Measurements from ENCODE around the gene RDH8.

The RDH8 gene

GRCh38 chr19:10027158-10027997 is 14.1 kb downstream of the RDH8 start (continued):
- TF ChIP-seq ZNF16 (tag by site-specific recombination; IDR thresholded peaks at IDR 0.05; ENCODE audit: low read depth) (no peak), MEIS1 (CRISPR knock-in tag; IDR thresholded peaks at IDR 0.05; ENCODE audit: borderline replicate concordance) (no peak), ZNF76 (tag by site-specific recombination; IDR thresholded peaks at IDR 0.05; ENCODE audit: borderline replicate concordance, low read depth) (peak; percentile 47; the same call in 1 of the 2 replicates), YY1 (tag by site-specific recombination; IDR thresholded peaks at IDR 0.05) (no peak; the same call in 1 of the 2 replicates), TRIM28 (IDR thresholded peaks at IDR 0.05; ENCODE audit: borderline replicate concordance, low read length) (no peak), ZNF19 (tag by site-specific recombination; IDR thresholded peaks at IDR 0.05; ENCODE audit: low read depth) (no peak), ZNF341 (tag by site-specific recombination; IDR thresholded peaks at IDR 0.05; ENCODE audit: low read depth) (peak; percentile 94), ZNF558 (tag by site-specific recombination; IDR thresholded peaks at IDR 0.05) (no peak), GFI1B (tag by site-specific recombination; IDR thresholded peaks at IDR 0.05) (no peak), ZNF645 (tag by site-specific recombination; IDR thresholded peaks at IDR 0.05) (no peak), ZNF837 (tag by site-specific recombination; IDR thresholded peaks at IDR 0.05) (no peak), BCL6B (tag by site-specific recombination; IDR thresholded peaks at IDR 0.05) (no peak), ZSCAN30 (tag by site-specific recombination; IDR thresholded peaks at IDR 0.05) (no peak; the same call in 1 of the 2 replicates), ZNF561 (tag by site-specific recombination; IDR thresholded peaks at IDR 0.05; ENCODE audit: borderline replicate concordance) (no peak; the same call in 1 of the 2 replicates), ZBTB10 (tag by site-specific recombination; IDR thresholded peaks at IDR 0.05) (no peak), KLF9 (tag by site-specific recombination; IDR thresholded peaks at IDR 0.05; ENCODE audit: low read depth) (peak; percentile 72), ZBTB21 (tag by site-specific recombination; IDR thresholded peaks at IDR 0.05) (no peak; the same call in 1 of the 2 replicates), ZNF169 (tag by site-specific recombination; IDR thresholded peaks at IDR 0.05) (no peak), SP3 (tag by site-specific recombination; IDR thresholded peaks at IDR 0.05) (peak; percentile 68), ZNF629 (tag by site-specific recombination; IDR thresholded peaks at IDR 0.05) (peak; percentile 79), ZNF350 (tag by site-specific recombination; IDR thresholded peaks at IDR 0.05) (no peak), ZFP37 (tag by site-specific recombination; IDR thresholded peaks at IDR 0.05) (peak; percentile 83; the same call in 1 of the 2 replicates), ZNF664 (tag by site-specific recombination; IDR thresholded peaks at IDR 0.05) (no peak), ZNF211 (tag by site-specific recombination; IDR thresholded peaks at IDR 0.05; ENCODE audit: low read depth) (no peak), ZNF600 (tag by site-specific recombination; IDR thresholded peaks at IDR 0.05) (peak; percentile 51; the same call in 1 of the 2 replicates), SCRT1 (tag by site-specific recombination; IDR thresholded peaks at IDR 0.05; ENCODE audit: borderline replicate concordance) (no peak), ZNF704 (tag by site-specific recombination; IDR thresholded peaks at IDR 0.05) (no peak), ELK4 (IDR thresholded peaks at IDR 0.05; ENCODE audit: borderline replicate concordance, low read depth, low read length) (no peak), ZNF362 (tag by site-specific recombination; IDR thresholded peaks at IDR 0.05) (no peak), ZNF488 (tag by site-specific recombination; IDR thresholded peaks at IDR 0.05) (no peak)
